NCI-H1694 (cell line): Measurements from ENCODE around the gene ANKH.

ENCODE experiments used
- DNase-seq: peaks from one replicate; lab custom pipeline; 2025; lab: John Stamatoyannopoulos, UW

ANKH gene

GRCh38 chr5:14664270-14665100 lies 207.1 kb downstream of the ANKH start, which contains the start of gene OTULIN:
TSS of gene OTULIN (plus strand) at chr5:14664718. CDS start at chr5:14664826, 108 bp downstream.
- peak; percentile 85 for DNase-seq

DNA sequence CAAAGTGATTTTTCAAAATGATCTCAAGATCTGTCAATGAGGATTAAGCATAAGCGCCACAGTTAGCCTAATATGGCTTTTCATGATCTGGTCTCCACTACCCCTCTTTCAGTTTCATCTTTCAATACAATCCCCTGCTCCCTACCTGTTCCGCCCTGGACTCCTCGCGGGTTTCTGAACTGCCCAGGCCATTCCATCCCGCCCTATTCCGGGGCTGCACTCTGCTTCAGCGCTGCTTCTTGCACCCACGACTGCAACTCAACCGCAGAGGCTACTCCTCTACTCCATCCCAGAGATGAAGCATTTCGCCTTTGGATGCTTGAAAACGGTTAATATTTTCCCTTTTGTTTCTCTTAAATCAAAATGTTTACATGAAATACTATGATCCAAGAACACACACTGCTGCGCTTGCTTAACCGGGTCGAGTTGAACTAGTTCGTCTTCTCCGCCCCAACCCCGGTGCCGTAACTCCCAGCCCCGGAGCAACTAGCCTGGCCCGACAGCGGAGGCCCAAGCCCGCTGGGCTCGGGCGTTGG lies 207.8 kb downstream of the ANKH start:
- DNase-seq, result no peak

DNA sequence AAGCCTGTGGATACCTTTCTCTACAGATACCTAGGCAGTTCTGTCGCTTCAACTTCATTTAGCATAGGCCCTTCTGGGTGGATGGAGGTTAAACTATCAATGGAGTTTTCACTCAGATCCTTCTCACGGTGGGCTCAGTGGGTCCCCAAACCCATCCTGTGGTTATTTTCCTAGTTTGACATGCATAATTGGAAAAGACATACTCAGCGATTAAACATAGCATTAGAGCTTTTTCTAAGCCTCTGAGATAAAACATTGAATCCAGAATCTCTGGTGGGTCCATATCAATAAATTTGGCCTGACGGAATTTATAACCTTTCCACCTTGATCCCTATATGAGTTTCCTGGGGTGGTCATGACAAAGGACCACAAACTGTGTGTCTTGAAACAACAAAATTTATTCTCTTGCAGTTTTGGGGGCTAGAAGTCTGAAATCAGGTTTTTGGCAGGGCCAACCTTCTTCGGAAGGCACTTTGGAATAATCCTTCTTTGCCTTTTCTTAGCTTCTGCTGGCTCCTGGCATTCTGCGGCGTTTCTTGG lies 208.8 kb downstream of the ANKH start:
- DNase-seq, result no peak

DNA sequence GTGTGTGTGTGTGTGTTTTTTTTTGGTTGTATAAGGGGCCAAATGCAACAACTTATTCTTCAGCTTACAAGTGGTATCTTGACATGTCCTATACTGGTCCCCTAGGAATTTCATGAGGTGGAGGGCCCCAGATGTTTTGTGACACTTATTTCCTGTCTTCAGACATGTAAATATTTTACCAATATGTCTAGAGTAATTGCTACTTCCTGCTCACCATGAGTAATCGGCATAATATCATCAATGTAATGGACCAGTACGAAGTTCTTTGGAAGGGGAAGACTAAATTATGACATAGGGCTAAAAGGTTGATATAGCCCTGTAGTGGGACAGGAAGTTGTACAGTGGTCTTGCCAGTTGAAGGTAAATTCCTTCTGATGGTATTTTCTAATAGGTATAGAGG lies 210.7 kb downstream of the ANKH start:
- DNase-seq, result no peak

DNA sequence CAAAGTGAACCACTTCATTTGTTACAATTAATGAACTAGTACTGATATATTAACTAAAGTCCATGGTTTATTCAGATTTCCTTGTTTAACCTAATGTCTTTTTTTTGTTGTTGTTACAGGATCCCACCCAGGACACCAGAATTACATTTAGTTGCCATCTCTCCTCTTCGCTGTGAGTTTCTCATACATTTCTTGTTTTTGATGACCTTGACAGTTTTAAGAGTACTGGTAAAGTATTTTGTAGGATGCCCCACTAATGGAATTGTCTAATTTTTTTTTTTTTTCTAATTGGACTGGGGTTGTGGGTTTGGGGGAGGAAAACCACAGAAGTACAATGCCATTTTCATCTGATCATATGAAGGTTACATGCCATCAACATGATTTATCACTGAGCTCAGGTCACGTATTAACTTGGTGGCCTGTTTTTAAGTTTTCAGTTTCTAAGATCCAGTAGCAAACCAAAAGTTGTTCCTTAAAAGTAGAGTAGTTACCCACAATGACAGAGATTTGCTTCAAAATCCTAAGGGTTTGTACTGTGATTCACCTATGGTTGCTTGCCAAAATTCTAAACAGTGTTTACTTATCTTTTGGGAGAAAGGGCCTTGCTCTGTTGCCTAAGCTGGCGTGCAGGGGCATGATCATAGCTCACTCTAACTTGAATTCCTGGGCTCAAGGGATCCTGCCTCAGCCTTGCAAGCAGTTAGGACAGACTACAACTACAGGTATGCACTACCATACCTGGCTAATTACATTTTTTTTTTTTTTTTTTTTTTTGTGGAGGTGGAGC lies 211.6 kb downstream of the ANKH start:
- no peak for DNase-seq

DNA sequence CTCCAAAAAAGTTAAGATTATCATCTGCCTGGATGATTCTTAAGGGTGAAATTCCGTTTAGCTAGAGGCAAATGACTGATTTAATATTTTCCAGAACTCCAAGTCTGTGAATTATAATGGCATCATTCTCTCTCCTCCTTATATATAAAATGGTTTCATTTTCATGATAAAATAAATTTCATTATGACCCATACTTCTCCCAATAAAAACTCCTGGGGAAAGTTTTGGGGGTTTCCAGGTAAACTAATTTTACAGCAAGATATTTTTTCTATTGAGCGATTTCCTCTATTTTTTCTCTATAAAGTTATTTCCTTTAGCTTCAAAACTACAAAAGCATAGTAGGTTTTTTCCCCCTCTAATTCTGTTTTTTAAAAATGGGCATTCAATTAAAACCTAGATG lies 214.7 kb downstream of the ANKH start:
- DNase-seq, result no peak

DNA sequence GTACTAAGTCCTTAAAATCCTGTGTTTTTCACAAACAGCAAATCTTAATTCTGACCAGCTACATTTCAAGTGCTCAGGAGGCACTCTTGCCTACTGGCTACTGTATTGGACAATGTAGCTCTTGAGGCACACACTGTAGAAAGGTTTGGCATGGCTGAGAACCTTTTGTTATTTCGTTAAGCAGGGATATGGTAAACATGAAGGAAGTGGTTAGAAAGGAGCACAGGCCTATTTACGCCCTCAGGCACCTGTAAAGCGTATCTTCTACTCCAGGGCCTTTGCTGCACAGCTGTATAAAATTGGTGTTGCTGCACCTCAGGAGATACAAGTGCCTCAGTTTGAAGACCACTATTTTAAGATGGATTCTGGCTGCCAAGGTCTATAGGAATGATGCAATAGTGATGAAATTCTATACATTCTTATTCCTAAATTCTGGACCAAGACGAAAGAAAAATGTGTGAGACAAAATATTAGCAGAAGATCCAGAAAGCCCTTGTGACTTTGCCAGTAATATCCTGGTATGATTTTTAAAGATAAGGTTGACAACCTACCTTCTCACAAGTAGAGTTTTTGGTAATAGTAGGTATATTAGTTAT lies 216.3 kb downstream of the ANKH start:
- no peak for DNase-seq
